HepG2 (cell line): Measurements from ENCODE around the gene EIF4G2. TPM values are rescaled to one million over a fixed set of nuclear protein-coding genes. Genes with fewer than 3 reads are reported as not detected.

Experiments used
- ARID5B ChIP-seq: IDR thresholded peaks from 2 replicates; pipeline ENCODE4 v1.4.0; 2020; ENCODE audit warnings: mild to moderate bottlenecking, missing genetic modification reagents
- ASH2L ChIP-seq: fragments of 300-600, 200-600 bp; sonication (generic); IDR thresholded peaks from 2 replicates; pipeline ENCODE4 v1.7.0; 2017; ENCODE audit warnings: low read depth, mild to moderate bottlenecking, moderate library complexity, mixed read lengths, low read length; ENCODE audit not compliant: insufficient read length
- CENPBD1 ChIP-seq: sonication (generic); formaldehyde crosslinking; IDR thresholded peaks from 2 replicates; pipeline ENCODE4 v1.8.0; 2022; ENCODE audit warnings: missing genetic modification reagents, low read depth, mild to moderate bottlenecking, borderline replicate concordance
- HCFC1 ChIP-seq: fragments of 150-350 bp; IDR thresholded peaks from 2 replicates; pipeline ENCODE4 v1.6.1; 2014; ENCODE audit warnings: low read depth, low read length
- HMGXB4 ChIP-seq, 2 experiments: sonication (generic) in 1 of 2; formaldehyde crosslinking in 1 of 2; IDR thresholded peaks; 2 replicates each; pipeline versions ENCODE4 v1.4.0 to v1.6.1; 2018 to 2020; ENCODE audit warnings: missing genetic modification reagents in 2 of 2, borderline replicate concordance in 1 of 2, low read depth in 1 of 2, mild to moderate bottlenecking in 1 of 2, missing biosample characterization in 1 of 2
- MED13 ChIP-seq: sonication (generic); formaldehyde crosslinking; IDR thresholded peaks from 2 replicates; pipeline ENCODE4 v1.5.0; 2020; ENCODE audit warnings: missing genetic modification reagents
- RELA ChIP-seq: sonication (generic); formaldehyde crosslinking; IDR thresholded peaks from 2 replicates; pipeline ENCODE4 v1.4.0; 2020; ENCODE audit warnings: missing genetic modification reagents
- SKI ChIP-seq: fragments of 450-650 bp; IDR thresholded peaks from one replicate; pipeline ENCODE4 v1.6.1; 2018; ENCODE audit warnings: mild to moderate bottlenecking; ENCODE audit not compliant: partially characterized antibody
- TOE1 ChIP-seq: sonication (generic); formaldehyde crosslinking; IDR thresholded peaks from 2 replicates; pipeline ENCODE4 v1.4.0; 2020; ENCODE audit warnings: mild to moderate bottlenecking, missing genetic modification reagents
- ZFY ChIP-seq: sonication (generic); formaldehyde crosslinking; IDR thresholded peaks from 2 replicates; pipeline ENCODE4 v1.4.0; 2020; ENCODE audit warnings: missing genetic modification reagents
- ZKSCAN5 ChIP-seq: sonication (generic); formaldehyde crosslinking; IDR thresholded peaks from 2 replicates; pipeline ENCODE4 v1.5.1; 2020; ENCODE audit warnings: mild to moderate bottlenecking, missing genetic modification reagents
- ZNF10 ChIP-seq: sonication (generic); formaldehyde crosslinking; IDR thresholded peaks from 2 replicates; pipeline ENCODE4 v1.4.0; 2020; ENCODE audit warnings: mild to moderate bottlenecking, low read depth, missing genetic modification reagents, borderline replicate concordance
- ZNF12 ChIP-seq: sonication (generic); formaldehyde crosslinking; IDR thresholded peaks from 2 replicates; pipeline ENCODE4 v1.5.0; 2020; ENCODE audit warnings: missing genetic modification reagents
- ZNF225 ChIP-seq: sonication (generic); formaldehyde crosslinking; IDR thresholded peaks from 2 replicates; pipeline ENCODE4 v1.4.0; 2020; ENCODE audit warnings: mild to moderate bottlenecking, missing genetic modification reagents
- ZNF460 ChIP-seq: sonication (generic); formaldehyde crosslinking; IDR thresholded peaks from 2 replicates; pipeline ENCODE4 v1.5.1; 2020; ENCODE audit warnings: missing genetic modification reagents, mild to moderate bottlenecking, borderline replicate concordance
- ZNF512B ChIP-seq: sonication (generic); formaldehyde crosslinking; IDR thresholded peaks from 2 replicates; pipeline ENCODE4 v1.5.1; 2020; ENCODE audit warnings: missing genetic modification reagents, mild to moderate bottlenecking, borderline replicate concordance
- ZNF616 ChIP-seq: sonication (generic); formaldehyde crosslinking; IDR thresholded peaks from 2 replicates; pipeline ENCODE4 v1.5.0; 2020; ENCODE audit warnings: low read depth, mild to moderate bottlenecking, missing genetic modification reagents
- ZNF704 ChIP-seq: sonication (generic); formaldehyde crosslinking; IDR thresholded peaks from 2 replicates; pipeline ENCODE4 v1.8.1; 2023; ENCODE audit warnings: mild to moderate bottlenecking, inconsistent platforms, moderate library complexity, missing genetic modification reagents, borderline replicate concordance
- polyA plus RNA-seq, 8 experiments: library from polyadenylated mRNA; depleted of rRNA in 3 of 8; stranded (reverse) in 7 of 8; unstranded in 1 of 8; fragments of >200 nt; fragmentation: Illumina TruSeq in 4 of 8; extraction: Trizol in 4 of 8; gene quantifications; 2 replicates each; pipeline versions ENCODE4 v1.2.1 to v1.2.3, GENCODE V29; 2011 to 2016; ENCODE audit warnings: low read depth in 4 of 8, missing spikeins in 1 of 8, mixed read lengths in 1 of 8; ENCODE audit not compliant: insufficient read depth in 1 of 8
- total RNA-seq, 5 experiments: library from RNA; depleted of rRNA; stranded (reverse); fragments of >200 nt; fragmentation: Illumina TruSeq; extraction: Trizol; gene quantifications; 2 replicates each; pipeline ENCODE4 v1.2.3, GENCODE V29; 2016; ENCODE audit warnings: low read depth in 1 of 5

Gene EIF4G2
- total and polyA plus RNA-seq, 2 of the 13 experiments (the other 11 are each of a cell fraction or from before 2014, with no cell fraction given), result 362 to 546 TPM

- TF ChIP-seq ARID5B (CRISPR knock-in tag) (no peak; the same call in 1 of the 2 replicates), ZNF12 (no peak), SKI (no peak), MED13 (CRISPR knock-in tag) (peak; percentile 11; the same call in 1 of the 2 replicates), ZNF704 (no peak), CENPBD1 (CRISPR knock-in tag) (no peak), ZNF460 (CRISPR knock-in tag) (no peak), ASH2L (no peak), TOE1 (CRISPR knock-in tag) (no peak), ZFY (peak; percentile 51; the same call in 1 of the 2 replicates), ZNF225 (CRISPR knock-in tag) (no peak), RELA (0 out of 2 replicates have a peak, but pooled peaks have one; percentile 53), ZNF512B (no peak), ZKSCAN5 (no peak), HCFC1 (no peak), ZNF616 (no peak), ZNF10 (no peak), HMGXB4 (CRISPR knock-in tag; IDR thresholded peaks at IDR 0.05; ENCODE audit: borderline replicate concordance in 1 of 2, low read depth in 1 of 2) (peak in 1 of 2 experiments; percentile 61; a peak in 3 of 4 replicates)
Observed at GRCh38 chr11:10809373-10810160, 841 bp upstream of the EIF4G2 start (continued).
